SJSA1 (cell line): Measurements from ENCODE around the gene MSRB2. TPM values are rescaled to one million over a fixed set of nuclear protein-coding genes. Genes with fewer than 3 reads are reported as not detected.
A peak's percentile ranks its signal among the peaks of the same experiment; 100 is the strongest.

ENCODE experiments used
- DNase-seq, 2 experiments: peaks; one replicate each; pipeline ENCODE4 v3.0.0-alpha.2; 2015 to 2020; ENCODE audit warnings: low spot score in 2 of 2, low read depth in 1 of 2
- H3K27ac ChIP-seq: fragments of 250-450 bp; sonication (Bioruptor Pico); 2 replicates; pipeline ENCODE4 v1.5.1; 2020; ENCODE audit warnings: mild to moderate bottlenecking, moderate library complexity
- H3K27me3 ChIP-seq: fragments of 250-450 bp; sonication (Bioruptor Pico); replicated peaks from 2 replicates; pipeline ENCODE4 v1.5.1; 2020; ENCODE audit warnings: mild to moderate bottlenecking, moderate library complexity
- H3K36me3 ChIP-seq: fragments of 250-450 bp; sonication (Bioruptor Pico); 2 replicates; pipeline ENCODE4 v1.5.1; 2020; ENCODE audit warnings: mild to moderate bottlenecking
- H3K4me1 ChIP-seq: fragments of 250-450 bp; sonication (Bioruptor Pico); replicated peaks from 2 replicates; pipeline ENCODE4 v1.6.1; 2021; ENCODE audit warnings: mild to moderate bottlenecking
- H3K4me3 ChIP-seq: fragments of 250-450 bp; sonication (Bioruptor Pico); 2 replicates; pipeline ENCODE4 v1.5.1; 2020; ENCODE audit warnings: mild to moderate bottlenecking
- H3K9me3 ChIP-seq: fragments of 250-450 bp; sonication (Bioruptor Pico); replicated peaks from 2 replicates; pipeline ENCODE4 v1.5.1; 2020; ENCODE audit warnings: mild to moderate bottlenecking
- total RNA-seq: library from RNA; depleted of rRNA; stranded (reverse); fragments of >200 nt; shearing (Covaris generic); gene quantifications from 2 replicates; pipeline ENCODE4 v1.2.3, GENCODE V29; 2014; rRNA removed

Gene MSRB2
- total RNA-seq, 1 experiment from 2014 or later, result 17.1 TPM

GRCh38 chr10:23151071-23151470 lies 55.7 kb downstream of the MSRB2 start:
- DNase-seq, result no peak
- Histone ChIP-seq H3K36me3 (no peaks in the 10 kb centered on the region), H3K4me3 (no peak overlapping the region), H3K4me1 (no peaks in the 10 kb centered on the region), H3K27ac (no peak overlapping the region), H3K27me3 (no peaks in the 10 kb centered on the region), H3K9me3 (no peaks in the 10 kb centered on the region)

- H3K27ac ChIP-seq, result no peak overlapping the region
- no peak overlapping the region for H3K4me3 ChIP-seq
- no peaks in the 10 kb centered on the region for H3K4me1 ChIP-seq
- H3K36me3 ChIP-seq, result no peaks in the 10 kb centered on the region
- DNase-seq, result no peak
- no peaks in the 10 kb centered on the region for H3K9me3 ChIP-seq
- no peaks in the 10 kb centered on the region for H3K27me3 ChIP-seq
Measured at GRCh38 chr10:23155169-23155568, 59.8 kb downstream of the MSRB2 start.

- Histone ChIP-seq H3K9me3 (no peaks in the 10 kb centered on the region), H3K27me3 (no peaks in the 10 kb centered on the region), H3K27ac (no peak overlapping the region), H3K4me1 (no peaks in the 10 kb centered on the region), H3K4me3 (no peak overlapping the region), H3K36me3 (no peaks in the 10 kb centered on the region)
- DNase-seq, result no peak
Measured at GRCh38 chr10:23156447-23157150, 61.2 kb downstream of the MSRB2 start.

- no peaks in the 10 kb centered on the region for H3K9me3 ChIP-seq
- no peaks in the 10 kb centered on the region for H3K36me3 ChIP-seq
- no peak for DNase-seq
- no peaks in the 10 kb centered on the region for H3K4me1 ChIP-seq
- H3K27ac ChIP-seq, result no peak overlapping the region
- H3K27me3 ChIP-seq, result no peaks in the 10 kb centered on the region
- H3K4me3 ChIP-seq, result no peak overlapping the region
Measured at GRCh38 chr10:23157239-23157681, 61.9 kb downstream of the MSRB2 start.

- Histone ChIP-seq H3K4me3 (no peak overlapping the region), H3K4me1 (no peaks in the 10 kb centered on the region)
Measured at GRCh38 chr10:23157691-23158369, 62.5 kb downstream of the MSRB2 start.

GRCh38 chr10:23158370-23158769 lies 63.0 kb downstream of the MSRB2 start:
- H3K4me1 ChIP-seq, result no peaks in the 10 kb centered on the region
- no peak overlapping the region for H3K4me3 ChIP-seq
- H3K27ac ChIP-seq, result no peak overlapping the region
- H3K36me3 ChIP-seq, result no peaks in the 10 kb centered on the region
- no peaks in the 10 kb centered on the region for H3K9me3 ChIP-seq
- no peaks in the 10 kb centered on the region for H3K27me3 ChIP-seq
- DNase-seq, result peak in 1 of 2 experiments; percentile 47

More at GRCh38 chr10:23157691-23158369, 62.5 kb downstream of the MSRB2 start:
- DNase-seq, result peak in 1 of 2 experiments; percentile 23
- Histone ChIP-seq H3K27me3 (no peaks in the 10 kb centered on the region), H3K9me3 (no peaks in the 10 kb centered on the region), H3K36me3 (no peaks in the 10 kb centered on the region), H3K27ac (no peak overlapping the region)

- no peak overlapping the region for H3K4me3 ChIP-seq
- H3K36me3 ChIP-seq, result no peaks in the 10 kb centered on the region
- peaks cover 10% of the 10 kb centered on the region for H3K27me3 ChIP-seq
- no peak overlapping the region for H3K27ac ChIP-seq
- no peaks in the 10 kb centered on the region for H3K9me3 ChIP-seq
- DNase-seq, result no peak
- H3K4me1 ChIP-seq, result no peaks in the 10 kb centered on the region
Measured at GRCh38 chr10:23171232-23171876, 76.0 kb downstream of the MSRB2 start.

Other genes starting within 250 kb of the MSRB2 start
- gene ARMC3, start 167.5 kb upstream of the MSRB2 start, total RNA-seq, result not detected in 2 replicates
- not detected in 2 replicates for gene PTF1A, start 96.7 kb downstream of the MSRB2 start, total RNA-seq
- gene C10orf67, start 249.2 kb downstream of the MSRB2 start, total RNA-seq, result not detected in 2 replicates